ENCODE measurements around the gene CERS6. TPM values are rescaled to one million over a fixed set of nuclear protein-coding genes. Genes with fewer than 3 reads are reported as not detected.
A peak's percentile ranks its signal among the peaks of the same experiment; 100 is the strongest.

CERS6 gene
- total RNA-seq, 8 experiments from 2014 or later = 18.2 to 59.9 (median 39.7) TPM

DNA sequence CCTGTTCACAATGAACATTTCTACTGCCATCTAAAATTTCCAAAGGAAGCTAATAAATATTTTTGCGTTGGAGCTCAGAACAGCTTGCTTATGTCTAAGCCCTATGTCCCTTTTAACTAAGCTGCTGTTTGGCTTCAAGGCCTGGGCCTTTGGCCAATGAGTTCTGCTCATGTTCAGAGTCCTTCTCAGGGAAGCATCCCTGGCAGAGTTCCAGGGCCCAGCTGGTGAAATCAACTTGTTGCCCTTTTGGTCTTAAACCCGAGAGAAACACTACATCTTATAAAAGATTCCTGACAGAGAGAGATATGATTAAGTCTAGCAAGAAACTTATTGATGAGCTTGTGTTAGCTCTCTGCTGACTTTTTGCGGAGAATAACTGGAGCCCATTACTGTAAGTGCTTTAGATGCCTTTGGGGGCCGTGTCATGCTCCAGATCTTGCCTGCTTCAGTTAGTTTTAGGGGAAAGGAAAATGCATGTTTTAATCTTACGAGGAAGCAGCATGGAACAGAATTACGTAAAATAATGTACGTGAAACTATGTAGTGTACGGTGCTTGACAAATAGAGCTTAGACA is 243.9 kb downstream of the CERS6 start:
- ATAC-seq (replicated peaks in 6 of 8) = no peak
- WGBS, 10 experiments = 38 to 100% (median 96%) methylated on average over 2 to 8 of the region's 8 CpGs; no CpG with 5 or more reads in 1 of the 10 experiments
- no peak overlapping the region for H3K4me3 ChIP-seq
- in situ Hi-C loops (cut with MboI; ENCODE audit: low pct_unique_long_range_greater_than_20kb in 2 of 9, low sequenced_read_pairs in 9 of 9, unreplicated experiment in 9 of 9) = no loop called here
- H3K4me1 ChIP-seq (replicated peaks in 1 of 2) = peaks cover 0 to 19% of the 10 kb centered on the region in 2 donors
- no peak overlapping the region for H3K27ac ChIP-seq

DNA sequence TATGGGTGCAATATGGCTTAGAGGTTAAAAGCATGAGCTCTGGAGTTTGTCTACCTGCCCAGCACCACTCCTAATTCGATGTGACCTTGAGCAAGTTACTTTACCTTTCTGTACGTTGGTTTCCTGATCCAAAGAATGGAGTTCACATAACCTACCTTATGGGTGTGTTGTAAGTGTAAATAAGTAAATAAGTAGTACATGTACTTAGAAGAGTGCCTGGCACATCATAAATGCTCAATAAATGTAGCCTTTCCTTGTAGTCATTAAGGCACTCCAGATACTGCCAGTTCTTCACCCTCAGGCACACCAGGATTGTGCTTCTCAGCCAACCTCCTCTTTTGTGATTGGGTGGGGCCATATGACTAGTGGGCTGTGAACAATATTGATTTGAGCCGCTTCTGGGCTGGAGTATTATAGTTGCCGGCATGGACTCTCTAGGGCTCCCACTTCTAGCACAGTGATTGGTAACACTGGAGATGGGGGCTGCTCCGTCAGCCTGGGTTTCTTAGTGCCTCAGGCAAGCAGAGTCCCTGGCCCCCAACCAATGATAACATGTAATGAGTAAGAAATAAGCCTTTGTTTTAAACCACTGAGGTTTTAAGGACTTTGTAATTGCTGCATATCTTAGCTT is 244.7 kb downstream of the CERS6 start:
- Histone ChIP-seq H3K4me3 (no peak overlapping the region), H3K27ac (no peak overlapping the region), H3K4me1 (replicated peaks in 1 of 2) (peaks cover 0 to 18% of the 10 kb centered on the region in 2 donors)
- peak in 1 of 8 experiments; percentile 47 for ATAC-seq (replicated peaks in 6 of 8)
- WGBS, 10 experiments = 73 to 100% (median 94%) methylated on average over 1 to 4 of the region's 5 CpGs; no CpG with 5 or more reads in 3 of the 10 experiments
- in situ Hi-C loops (cut with MboI; ENCODE audit: low pct_unique_long_range_greater_than_20kb in 2 of 9, low sequenced_read_pairs in 9 of 9, unreplicated experiment in 9 of 9) = no loop called here

DNA sequence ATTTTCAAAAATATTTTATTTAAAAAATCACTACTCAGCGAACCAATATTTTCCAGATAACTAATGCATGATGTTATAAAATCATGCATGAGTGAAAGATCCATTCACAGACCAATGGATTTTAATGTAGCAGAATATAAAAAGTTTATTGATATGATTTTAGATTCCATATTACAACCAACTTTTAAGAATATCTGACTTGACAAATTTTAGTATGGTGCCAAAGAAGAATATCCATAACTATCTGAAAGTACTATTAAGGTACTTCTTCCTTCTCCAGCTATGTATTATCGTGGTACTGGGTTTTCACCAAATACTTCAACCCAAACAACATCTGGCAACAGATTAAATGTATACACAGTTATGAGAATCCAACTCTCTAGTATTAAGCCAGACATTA is 246.5 kb downstream of the CERS6 start:
- in situ Hi-C loops (cut with MboI; ENCODE audit: low pct_unique_long_range_greater_than_20kb in 2 of 9, low sequenced_read_pairs in 9 of 9, unreplicated experiment in 9 of 9) = no loop called here
- peaks cover 0 to 18% of the 10 kb centered on the region in 2 donors for H3K4me1 ChIP-seq (replicated peaks in 1 of 2)
- ATAC-seq (replicated peaks in 6 of 8) = no peak

DNA sequence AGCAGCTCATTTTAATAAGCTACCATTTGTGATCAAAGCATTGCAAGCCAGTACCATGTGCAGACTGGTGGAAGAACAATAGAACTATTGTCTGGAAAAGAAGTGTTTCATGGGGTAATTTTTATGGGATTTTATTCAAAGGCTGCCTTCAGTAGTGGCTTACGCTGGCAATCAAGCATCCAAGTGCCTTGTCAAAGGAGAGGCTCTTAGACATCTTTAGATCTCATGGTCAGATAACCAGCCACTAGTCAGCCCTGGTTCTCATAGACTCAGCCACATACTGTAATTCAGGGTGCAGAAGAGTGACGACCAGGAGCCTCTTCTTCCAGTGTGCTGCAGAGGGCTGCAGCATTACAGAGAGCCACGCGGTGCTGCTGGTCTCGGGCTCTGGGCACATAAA is 247.9 kb downstream of the CERS6 start:
- WGBS, 10 experiments = 79 to 100% (median 94%) methylated on average over 1 to 4 of the region's 5 CpGs; no CpG with 5 or more reads in 3 of the 10 experiments
- in situ Hi-C loops (cut with MboI; ENCODE audit: low pct_unique_long_range_greater_than_20kb in 2 of 9, low sequenced_read_pairs in 9 of 9, unreplicated experiment in 9 of 9) = no loop called here
- no peak overlapping the region for H3K27ac ChIP-seq
- no peak overlapping the region for H3K4me3 ChIP-seq
- H3K4me1 ChIP-seq (replicated peaks in 1 of 2) = peaks cover 0 to 10% of the 10 kb centered on the region in 2 donors
- ATAC-seq (replicated peaks in 6 of 8) = no peak

More for the DNA sequence above, 246.5 kb downstream of the CERS6 start:
- 88 to 100% (median 100%) methylated on average over 1 to 2 of the region's 2 CpGs for WGBS, 10 experiments
- Histone ChIP-seq H3K4me3 (no peak overlapping the region), H3K27ac (no peak overlapping the region)

DNA sequence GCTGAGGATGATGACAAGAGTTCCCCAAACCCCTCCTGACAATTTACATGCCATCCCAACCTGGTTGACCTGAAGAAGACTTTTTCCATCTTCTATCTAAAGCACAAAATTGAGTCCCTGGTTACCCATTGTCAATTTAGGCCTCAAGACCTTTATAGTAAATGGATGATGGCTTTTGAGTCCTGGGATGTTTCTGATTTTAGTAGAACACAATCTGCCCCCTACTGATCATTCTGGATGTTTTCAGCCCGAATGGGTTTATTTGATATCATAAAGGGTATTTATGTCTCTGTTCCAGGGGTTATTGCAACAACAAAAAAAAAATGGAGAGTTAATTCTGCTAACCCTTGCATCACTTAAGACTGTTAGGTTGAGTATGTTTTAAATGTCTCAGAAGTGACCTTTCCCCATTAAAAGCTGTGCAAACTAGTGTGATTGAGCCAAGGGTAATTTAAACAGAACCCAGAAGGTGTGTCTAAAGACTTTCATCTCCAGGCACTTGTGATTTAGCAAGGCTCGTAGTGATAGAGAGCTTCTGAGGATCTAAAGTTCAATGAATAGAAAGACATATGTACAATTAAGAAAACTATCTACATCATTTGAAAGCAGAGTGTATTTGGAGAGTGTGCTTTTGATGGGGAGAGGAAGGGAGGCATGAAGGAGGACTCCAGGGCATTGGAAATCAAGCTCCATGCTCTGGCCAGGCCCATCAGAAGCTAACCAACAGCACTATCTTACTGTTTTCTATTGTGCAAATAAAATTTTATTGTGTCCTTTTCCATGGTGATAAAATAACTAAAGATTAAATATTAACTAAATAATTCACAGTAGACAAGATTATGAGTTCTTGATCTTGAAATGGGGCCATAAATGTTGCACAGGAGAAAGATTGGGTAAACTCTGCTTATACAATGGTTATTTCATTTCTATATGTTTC is 249.7 kb downstream of the CERS6 start:
- 42 to 100% (median 80%) methylated on average over 1 to 2 of the region's 2 CpGs; no CpG with 5 or more reads in 1 of the 10 experiments for WGBS, 10 experiments
- H3K27ac ChIP-seq = no peak overlapping the region
- in situ Hi-C loops (cut with MboI; ENCODE audit: low pct_unique_long_range_greater_than_20kb in 2 of 9, low sequenced_read_pairs in 9 of 9, unreplicated experiment in 9 of 9) = no loop called here
- peak in 1 of 8 experiments; percentile 26 for ATAC-seq (replicated peaks in 6 of 8)
- peaks cover 0 to 9% of the 10 kb centered on the region in 2 donors for H3K4me1 ChIP-seq (replicated peaks in 1 of 2)
- H3K4me3 ChIP-seq = no peak overlapping the region

DNA sequence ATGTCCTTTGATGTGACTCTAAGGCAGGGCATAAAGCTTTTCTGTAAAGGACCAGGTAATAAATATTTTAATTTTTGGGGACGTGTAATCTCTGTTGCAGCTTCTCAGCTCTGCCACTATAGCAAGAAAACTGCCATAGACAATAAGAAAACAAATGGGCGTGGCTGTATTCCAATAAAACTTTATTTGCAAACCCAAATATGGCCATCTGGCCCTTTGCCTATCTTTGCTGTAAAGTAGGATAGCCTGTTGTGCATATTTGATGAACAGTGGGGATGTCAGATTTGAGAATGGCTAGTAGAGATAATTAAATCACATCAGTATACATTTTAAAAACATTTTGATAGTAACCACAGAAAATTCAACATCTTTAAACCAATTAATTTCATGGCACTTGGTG is 250.7 kb downstream of the CERS6 start:
- ATAC-seq (replicated peaks in 6 of 8) = no peak
- in situ Hi-C loops (cut with MboI; ENCODE audit: low pct_unique_long_range_greater_than_20kb in 2 of 9, low sequenced_read_pairs in 9 of 9, unreplicated experiment in 9 of 9) = no loop called here
- Histone ChIP-seq H3K4me1 (replicated peaks in 1 of 2) (peaks cover 0 to 9% of the 10 kb centered on the region in 2 donors), H3K27ac (no peak overlapping the region), H3K4me3 (no peak overlapping the region)
- WGBS, 10 experiments = 30 to 94% (median 71%) methylated on average over 1 to 2 of the region's 2 CpGs; no CpG with 5 or more reads in 2 of the 10 experiments

DNA sequence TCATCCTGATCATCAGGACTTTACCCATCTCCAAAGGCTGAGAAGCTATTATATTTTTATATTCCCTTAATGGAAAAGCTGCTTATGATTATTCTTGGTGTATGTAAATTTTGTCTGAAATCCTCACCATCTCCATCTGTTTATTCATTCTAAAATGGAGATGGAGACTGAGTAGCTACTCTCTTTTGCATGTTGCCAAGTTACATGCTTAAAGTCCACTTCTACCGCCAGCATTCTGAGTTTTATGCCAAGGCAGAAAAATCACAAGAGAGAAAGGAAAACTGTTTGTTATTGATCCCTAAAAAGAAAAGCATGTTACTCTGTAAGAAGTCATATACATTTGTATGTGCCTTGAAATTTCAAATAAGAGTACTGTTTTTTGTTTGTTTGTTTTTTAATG is 252.0 kb downstream of the CERS6 start:
- in situ Hi-C loops (cut with MboI; ENCODE audit: low pct_unique_long_range_greater_than_20kb in 2 of 9, low sequenced_read_pairs in 9 of 9, unreplicated experiment in 9 of 9) = no loop called here
- 0 to 100% (median 63%) methylated on average over 1 of the region's 1 CpG; no CpG with 5 or more reads in 1 of the 10 experiments for WGBS, 10 experiments
- no peak overlapping the region for H3K27ac ChIP-seq
- no peak overlapping the region for H3K4me3 ChIP-seq
- peaks cover 0 to 9% of the 10 kb centered on the region in 2 donors for H3K4me1 ChIP-seq (replicated peaks in 1 of 2)
- peak in 4 of 8 experiments; percentile 11 to 94 (median 76) for ATAC-seq (replicated peaks in 6 of 8)

DNA sequence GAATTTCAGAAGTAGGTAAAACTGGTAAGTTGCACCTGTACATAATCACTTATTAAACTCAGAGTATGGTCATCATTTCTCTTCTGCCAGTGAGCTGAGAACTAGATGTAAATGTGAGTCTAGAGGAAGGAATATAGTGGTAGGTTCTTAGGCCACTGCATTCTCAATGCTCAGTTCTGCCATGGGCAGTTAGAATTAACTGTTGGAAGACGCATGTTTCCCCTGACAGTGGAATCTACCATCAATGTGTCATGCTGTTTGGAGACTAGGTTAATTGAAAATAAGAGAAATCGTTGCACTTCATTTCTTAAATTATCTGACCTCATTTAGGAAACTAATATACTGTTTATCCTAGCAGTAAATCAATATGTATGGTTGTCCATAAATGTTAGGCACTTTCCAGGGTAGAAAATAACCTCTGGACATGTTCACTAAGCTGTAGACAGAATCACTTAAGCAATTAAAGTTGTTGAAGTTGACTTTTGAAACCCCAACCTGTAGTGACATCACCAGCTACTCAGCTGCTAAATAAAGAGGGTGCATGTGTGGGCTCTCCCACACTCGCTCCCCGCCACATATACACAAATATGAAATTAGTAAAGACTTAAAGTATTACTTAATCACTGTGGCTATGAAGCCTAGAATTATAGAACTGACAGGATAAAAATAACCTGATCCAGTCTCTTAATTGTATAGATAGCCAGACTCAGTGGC is 254.8 kb downstream of the CERS6 start:
- H3K4me1 ChIP-seq (replicated peaks in 1 of 2) = peaks cover 0 to 9% of the 10 kb centered on the region in 2 donors
- ATAC-seq (replicated peaks in 6 of 8) = peak in 3 of 8 experiments; percentile 38 to 69 (median 62)
- WGBS, 10 experiments = 75 to 100% (median 92%) methylated on average over 1 to 4 of the region's 4 CpGs
- H3K27ac ChIP-seq = no peak overlapping the region
- H3K4me3 ChIP-seq = no peak overlapping the region
- in situ Hi-C loops (cut with MboI; ENCODE audit: low pct_unique_long_range_greater_than_20kb in 2 of 9, low sequenced_read_pairs in 9 of 9, unreplicated experiment in 9 of 9) = no loop called here

DNA sequence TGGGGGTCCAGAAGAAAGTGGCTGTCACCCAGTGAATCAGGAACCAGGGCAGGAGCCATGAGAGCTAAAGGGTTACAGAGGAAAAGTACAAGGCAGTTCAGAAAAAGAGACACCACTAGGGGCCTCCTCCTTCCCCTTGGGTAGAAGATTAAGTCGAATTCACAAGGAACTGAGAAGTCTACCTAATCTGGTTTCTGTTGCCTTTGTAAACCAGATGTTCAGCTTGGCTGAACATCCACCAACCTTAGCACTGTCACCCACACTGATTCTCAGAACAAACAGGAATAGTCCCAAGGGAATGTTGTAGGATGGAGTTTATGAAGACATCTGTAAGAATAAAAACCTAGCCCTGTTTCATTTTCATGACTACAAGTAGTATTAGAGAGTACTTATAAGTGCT is 256.0 kb downstream of the CERS6 start:
- Histone ChIP-seq H3K4me3 (no peak overlapping the region), H3K27ac (no peak overlapping the region), H3K4me1 (replicated peaks in 1 of 2) (peaks cover 0 to 9% of the 10 kb centered on the region in 2 donors)
- no peak for ATAC-seq (replicated peaks in 6 of 8)
- 13 to 100% (median 52%) methylated on average over 1 of the region's 1 CpG; no CpG with 5 or more reads in 2 of the 10 experiments for WGBS, 10 experiments
- in situ Hi-C loops (cut with MboI; ENCODE audit: low pct_unique_long_range_greater_than_20kb in 2 of 9, low sequenced_read_pairs in 9 of 9, unreplicated experiment in 9 of 9) = no loop called here

DNA sequence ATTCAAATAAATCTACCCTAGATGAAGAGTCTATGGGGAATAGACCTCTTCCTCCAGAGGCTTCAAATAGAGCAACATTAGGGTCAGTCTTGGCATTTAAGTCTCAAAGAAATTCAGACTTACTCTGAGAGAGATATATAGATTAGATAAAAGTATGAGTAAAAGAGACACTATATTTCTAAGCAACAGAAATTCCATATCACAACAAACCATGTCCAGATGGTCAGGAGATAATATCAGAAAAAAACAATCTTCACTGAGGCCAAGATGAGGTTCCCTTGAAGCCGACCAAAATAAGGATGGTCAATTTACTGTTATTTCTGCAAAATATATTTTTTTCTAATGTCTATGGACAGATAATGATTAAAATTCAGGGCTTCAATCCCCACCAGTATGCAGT is 257.3 kb downstream of the CERS6 start:
- Histone ChIP-seq H3K4me1 (replicated peaks in 1 of 2) (peaks cover 0 to 9% of the 10 kb centered on the region in 2 donors), H3K4me3 (no peak overlapping the region), H3K27ac (no peak overlapping the region)
- in situ Hi-C loops (cut with MboI; ENCODE audit: low pct_unique_long_range_greater_than_20kb in 2 of 9, low sequenced_read_pairs in 9 of 9, unreplicated experiment in 9 of 9) = no loop called here
- WGBS, 10 experiments = 71 to 100% (median 100%) methylated on average over 1 of the region's 1 CpG; no CpG with 5 or more reads in 3 of the 10 experiments
- ATAC-seq (replicated peaks in 6 of 8) = no peak

DNA sequence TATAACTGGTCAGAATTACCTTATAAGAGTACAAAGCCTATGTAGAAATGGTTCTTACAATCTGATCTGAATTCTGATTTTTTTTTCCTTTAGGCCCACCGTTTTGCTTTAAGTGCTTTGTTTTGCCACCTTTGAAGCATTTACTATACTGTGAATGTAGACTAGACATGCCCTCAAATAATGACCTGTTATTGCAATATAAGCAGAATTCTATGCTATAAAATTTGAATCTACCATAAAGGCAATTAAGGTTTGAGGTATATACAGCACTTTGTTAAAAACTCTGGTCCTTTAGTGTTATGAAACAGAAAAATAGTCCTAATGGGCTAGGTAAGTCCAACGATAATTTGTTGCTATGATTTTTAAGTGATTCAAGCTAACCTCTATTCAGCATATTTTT is 259.8 kb downstream of the CERS6 start:
- 60 to 100% (median 94%) methylated on average over 1 to 2 of the region's 2 CpGs for WGBS, 10 experiments
- Histone ChIP-seq H3K4me3 (no peak overlapping the region), H3K4me1 (replicated peaks in 1 of 2) (no peaks in the 10 kb centered on the region), H3K27ac (no peak overlapping the region)
- in situ Hi-C loops (cut with MboI; ENCODE audit: low pct_unique_long_range_greater_than_20kb in 2 of 9, low sequenced_read_pairs in 9 of 9, unreplicated experiment in 9 of 9) = no loop called here
- ATAC-seq (replicated peaks in 6 of 8) = no peak

DNA sequence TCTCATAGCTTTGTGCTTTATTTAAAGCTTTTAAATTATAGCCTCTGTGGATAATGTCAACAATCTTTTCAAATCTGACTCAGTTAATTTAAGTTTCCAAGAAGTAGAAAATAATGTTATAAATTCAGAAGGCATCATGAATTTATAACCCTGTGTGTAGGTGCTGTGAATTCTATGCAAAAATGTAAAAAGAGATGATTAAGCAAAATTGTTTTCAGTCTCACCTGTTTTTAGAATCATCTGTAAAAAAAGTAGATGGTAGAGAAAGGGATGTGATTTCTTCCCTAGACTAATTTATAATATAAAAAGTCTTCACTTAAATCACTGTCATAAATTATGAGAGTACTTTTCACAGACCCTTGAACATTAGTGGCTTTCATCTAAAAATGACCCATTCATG is 260.8 kb downstream of the CERS6 start:
- Histone ChIP-seq H3K27ac (no peak overlapping the region), H3K4me1 (replicated peaks in 1 of 2) (no peaks in the 10 kb centered on the region), H3K4me3 (no peak overlapping the region)
- in situ Hi-C loops (cut with MboI; ENCODE audit: low pct_unique_long_range_greater_than_20kb in 2 of 9, low sequenced_read_pairs in 9 of 9, unreplicated experiment in 9 of 9) = no loop called here
- no peak for ATAC-seq (replicated peaks in 6 of 8)
